Astrocyte (in vitro differentiated cells and primary cell): Measurements from ENCODE around the gene MRPL28. TPM values are rescaled to one million over a fixed set of nuclear protein-coding genes. Genes with fewer than 3 reads are reported as not detected.
A peak's percentile ranks its signal among the peaks of the same experiment; 100 is the strongest.

Experiments
- DNase-seq: peaks from one replicate; pipeline ENCODE4 v3.0.0-alpha.2; 2010; ENCODE audit warnings: low read depth
- FAIRE-seq: peaks from 2 replicates; lab custom pipeline; 2011; peaks lifted over from hg19 to GRCh38; lab: Jason Lieb, UNC
- H2AFZ ChIP-seq: 2 replicates; pipeline ENCODE4 v1.6.0; 2012; ENCODE audit warnings: low read depth, low read length, inconsistent platforms
- H3K27ac ChIP-seq: 2 replicates; pipeline ENCODE4 v1.5.1; 2011; ENCODE audit warnings: low read depth, low read length, inconsistent platforms
- H3K27me3 ChIP-seq: 2 replicates; pipeline ENCODE4 v1.6.0; 2011; ENCODE audit warnings: low read length, inconsistent platforms; ENCODE audit not compliant: insufficient read depth
- H3K36me3 ChIP-seq: 2 replicates; pipeline ENCODE4 v1.5.1; 2011; ENCODE audit warnings: low read length, inconsistent platforms; ENCODE audit not compliant: insufficient read depth
- H3K4me1 ChIP-seq: 2 replicates; pipeline ENCODE4 v1.5.1; 2011; ENCODE audit warnings: low read length, inconsistent platforms; ENCODE audit not compliant: insufficient read depth
- H3K4me2 ChIP-seq: 2 replicates; pipeline ENCODE4 v1.6.0; 2012; ENCODE audit warnings: low read length, inconsistent platforms
- H3K4me3 ChIP-seq: 2 replicates; pipeline ENCODE4 v1.5.1; 2011; ENCODE audit warnings: low read depth, mild to moderate bottlenecking, low read length, inconsistent platforms; ENCODE audit not compliant: insufficient read depth
- H3K79me2 ChIP-seq: 2 replicates; pipeline ENCODE4 v1.6.0; 2012; ENCODE audit warnings: mild to moderate bottlenecking, low read length, inconsistent platforms; ENCODE audit not compliant: insufficient read depth
- H3K9ac ChIP-seq: 2 replicates; pipeline ENCODE4 v1.6.0; 2012; ENCODE audit warnings: mild to moderate bottlenecking, low read length, inconsistent platforms
- H3K9me3 ChIP-seq: 2 replicates; pipeline ENCODE4 v1.5.1; 2012; ENCODE audit warnings: low read depth, mild to moderate bottlenecking, low read length, inconsistent platforms; ENCODE audit not compliant: insufficient read depth
- H4K20me1 ChIP-seq: 2 replicates; pipeline ENCODE4 v1.6.0; 2012; ENCODE audit warnings: low read length, inconsistent platforms; ENCODE audit not compliant: insufficient read depth
- H3K27ac Mint-ChIP-seq: one replicate; pipeline ENCODE4 v1.8.0; 2021; ENCODE audit warnings: mild to moderate bottlenecking, mixed read lengths; ENCODE audit not compliant: unreplicated experiment
- H3K27me3 Mint-ChIP-seq: one replicate; pipeline ENCODE4 v1.8.0; 2021; ENCODE audit warnings: low read depth, mixed read lengths; ENCODE audit not compliant: unreplicated experiment
- H3K36me3 Mint-ChIP-seq: one replicate; pipeline ENCODE4 v1.8.0; 2021; ENCODE audit warnings: low read depth, mixed read lengths; ENCODE audit not compliant: unreplicated experiment
- H3K4me1 Mint-ChIP-seq: one replicate; pipeline ENCODE4 v1.8.0; 2021; ENCODE audit warnings: low read depth, mixed read lengths; ENCODE audit not compliant: unreplicated experiment
- H3K4me3 Mint-ChIP-seq: one replicate; pipeline ENCODE4 v1.8.0; 2021; ENCODE audit warnings: mild to moderate bottlenecking, moderate library complexity, mixed read lengths; ENCODE audit not compliant: unreplicated experiment
- H3K9me3 Mint-ChIP-seq: one replicate; pipeline ENCODE4 v1.8.0; 2021; ENCODE audit warnings: mild to moderate bottlenecking, mixed read lengths; ENCODE audit not compliant: unreplicated experiment
- EZH2 ChIP-seq: IDR thresholded peaks from 2 replicates; pipeline ENCODE4 v1.6.1; 2012; ENCODE audit warnings: mild to moderate bottlenecking, low read length, inconsistent platforms; ENCODE audit not compliant: insufficient read depth
- total RNA-seq: library from RNA; stranded (reverse); gene quantifications from 2 replicates; pipeline ENCODE4 v1.2.1, GENCODE V29; 2021
- TF ChIP-seq, protein P1 (sequence below): IDR thresholded peaks from 2 replicates; pipeline ENCODE4 v1.5.1; 2011; ENCODE audit warnings: low read depth, mild to moderate bottlenecking, inconsistent platforms, low read length, moderate library complexity; ENCODE audit not compliant: insufficient read depth

MRPL28 gene
- total RNA-seq, 1 donor from 2014 or later, result 95.8 TPM

- Histone ChIP-seq H3K27ac (no peak overlapping the region), H3K79me2 (no peaks in the 10 kb centered on the region), H3K9ac (no peak overlapping the region), H2AFZ (no peak overlapping the region), H3K36me3 (no peaks in the 10 kb centered on the region), H3K4me3 (no peak overlapping the region), H3K4me1 (peaks cover 8% of the 10 kb centered on the region), H3K27me3 (no peaks in the 10 kb centered on the region), H3K4me2 (no peak overlapping the region), H3K9me3 (no peaks in the 10 kb centered on the region), H4K20me1 (no peaks in the 10 kb centered on the region)
- TF ChIP-seq, protein P1, sequence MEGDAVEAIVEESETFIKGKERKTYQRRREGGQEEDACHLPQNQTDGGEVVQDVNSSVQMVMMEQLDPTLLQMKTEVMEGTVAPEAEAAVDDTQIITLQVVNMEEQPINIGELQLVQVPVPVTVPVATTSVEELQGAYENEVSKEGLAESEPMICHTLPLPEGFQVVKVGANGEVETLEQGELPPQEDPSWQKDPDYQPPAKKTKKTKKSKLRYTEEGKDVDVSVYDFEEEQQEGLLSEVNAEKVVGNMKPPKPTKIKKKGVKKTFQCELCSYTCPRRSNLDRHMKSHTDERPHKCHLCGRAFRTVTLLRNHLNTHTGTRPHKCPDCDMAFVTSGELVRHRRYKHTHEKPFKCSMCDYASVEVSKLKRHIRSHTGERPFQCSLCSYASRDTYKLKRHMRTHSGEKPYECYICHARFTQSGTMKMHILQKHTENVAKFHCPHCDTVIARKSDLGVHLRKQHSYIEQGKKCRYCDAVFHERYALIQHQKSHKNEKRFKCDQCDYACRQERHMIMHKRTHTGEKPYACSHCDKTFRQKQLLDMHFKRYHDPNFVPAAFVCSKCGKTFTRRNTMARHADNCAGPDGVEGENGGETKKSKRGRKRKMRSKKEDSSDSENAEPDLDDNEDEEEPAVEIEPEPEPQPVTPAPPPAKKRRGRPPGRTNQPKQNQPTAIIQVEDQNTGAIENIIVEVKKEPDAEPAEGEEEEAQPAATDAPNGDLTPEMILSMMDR, result no peak
- TF ChIP-seq EZH2, result no peak
- no peak for FAIRE-seq
- no peak for DNase-seq
- H3K27me3 Mint-ChIP-seq, result no peaks in the 10 kb centered on the region
- peaks cover 24% of the 10 kb centered on the region for H3K4me1 Mint-ChIP-seq
- H3K36me3 Mint-ChIP-seq, result no peaks in the 10 kb centered on the region
- peak overlapping the region; percentile 77 for H3K27ac Mint-ChIP-seq
- H3K4me3 Mint-ChIP-seq, result no peak overlapping the region
- no peaks in the 10 kb centered on the region for H3K9me3 Mint-ChIP-seq
Observed at GRCh38 chr16:386641-387156, 16.4 kb upstream of the MRPL28 start.

- Histone ChIP-seq H3K27me3 (no peaks in the 10 kb centered on the region), H4K20me1 (peaks cover 25% of the 10 kb centered on the region), H3K9me3 (no peaks in the 10 kb centered on the region), H2AFZ (peak overlapping the region; percentile 57), H3K27ac (no peak overlapping the region), H3K9ac (no peak overlapping the region), H3K4me2 (peak overlapping the region; percentile 98), H3K4me1 (peaks cover 12% of the 10 kb centered on the region), H3K4me3 (no peak overlapping the region), H3K36me3 (no peaks in the 10 kb centered on the region), H3K79me2 (peaks cover 23% of the 10 kb centered on the region)
- FAIRE-seq (no peak), DNase-seq (no peak)
- peak overlapping the region; percentile 86 for H3K4me3 Mint-ChIP-seq
- H3K27ac Mint-ChIP-seq, result peak overlapping the region; percentile 59
- H3K36me3 Mint-ChIP-seq, result no peaks in the 10 kb centered on the region
- no peak for TF ChIP-seq EZH2
- TF ChIP-seq, protein P1, result no peak
- H3K27me3 Mint-ChIP-seq, result no peaks in the 10 kb centered on the region
- peaks cover 27% of the 10 kb centered on the region for H3K4me1 Mint-ChIP-seq
- no peaks in the 10 kb centered on the region for H3K9me3 Mint-ChIP-seq
Observed at GRCh38 chr16:383326-384051, 13.2 kb upstream of the MRPL28 start.
